Measurements from ENCODE around the gene PSG4.
A peak's percentile ranks its signal among the peaks of the same experiment; 100 is the strongest.
"Not testable (repeated sequence)": the region's sequence is repeated elsewhere in the genome, so short reads cannot be mapped to it uniquely, and the experiment has no call there.

PSG4 gene

DNA sequence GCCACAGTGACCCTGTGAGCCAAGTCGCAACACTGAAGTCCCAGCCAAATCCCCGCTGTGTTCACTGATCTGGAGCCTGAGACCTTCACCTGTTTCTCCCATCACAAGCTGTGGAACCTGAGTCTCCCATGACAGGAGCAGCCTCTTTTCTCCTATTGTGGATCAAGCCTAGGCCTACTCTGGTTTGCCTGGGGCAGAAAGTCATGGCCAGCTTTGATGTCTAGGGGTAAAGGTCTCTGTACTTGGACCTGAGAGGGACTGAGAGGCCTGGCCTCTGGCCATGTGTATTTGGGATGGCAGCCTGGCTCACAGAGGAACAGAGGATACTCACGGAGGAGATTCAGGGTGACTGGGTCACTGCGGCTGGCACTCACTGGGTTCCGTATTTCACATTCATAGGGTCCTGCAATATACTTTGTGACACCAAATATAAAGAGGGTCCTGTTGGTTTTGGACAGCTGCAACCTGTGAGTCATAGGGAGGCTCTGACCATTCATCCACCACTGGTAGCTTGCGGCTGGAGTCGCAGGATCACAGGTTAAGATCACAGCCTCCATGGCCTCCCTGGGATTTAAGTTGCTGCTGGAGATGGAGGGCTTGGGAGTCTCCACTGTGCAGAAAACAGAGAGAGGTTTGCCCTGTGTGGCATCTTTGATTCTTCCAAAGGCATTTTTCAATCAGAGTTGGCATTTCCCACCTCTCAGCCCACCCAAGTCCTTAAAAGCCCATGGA is 7.6 kb downstream of the PSG4 start:
- not testable (repeated sequence) for DNase-seq (ENCODE audit: low read depth)

DNA sequence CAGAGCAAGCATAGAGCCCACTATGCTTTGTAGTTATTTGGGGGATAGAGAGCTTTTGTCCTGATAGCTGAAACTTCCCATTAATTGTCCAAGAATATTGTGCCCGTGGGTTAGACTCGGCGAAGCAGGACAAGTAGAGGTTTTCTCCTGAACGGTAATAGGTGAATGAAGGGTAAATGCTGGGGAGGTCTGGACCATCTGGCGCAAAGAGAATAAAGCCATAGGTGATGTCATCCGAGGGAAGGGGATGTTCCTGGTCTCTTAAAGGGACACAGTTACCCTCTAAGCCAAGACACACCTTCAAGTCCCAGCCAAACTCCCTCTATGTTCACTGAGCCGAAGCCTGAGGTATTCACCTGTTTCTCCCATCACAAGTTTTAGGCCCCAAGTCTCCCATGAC is 11.0 kb downstream of the PSG4 start:
- DNase-seq (ENCODE audit: low read depth): not testable (repeated sequence)

DNA sequence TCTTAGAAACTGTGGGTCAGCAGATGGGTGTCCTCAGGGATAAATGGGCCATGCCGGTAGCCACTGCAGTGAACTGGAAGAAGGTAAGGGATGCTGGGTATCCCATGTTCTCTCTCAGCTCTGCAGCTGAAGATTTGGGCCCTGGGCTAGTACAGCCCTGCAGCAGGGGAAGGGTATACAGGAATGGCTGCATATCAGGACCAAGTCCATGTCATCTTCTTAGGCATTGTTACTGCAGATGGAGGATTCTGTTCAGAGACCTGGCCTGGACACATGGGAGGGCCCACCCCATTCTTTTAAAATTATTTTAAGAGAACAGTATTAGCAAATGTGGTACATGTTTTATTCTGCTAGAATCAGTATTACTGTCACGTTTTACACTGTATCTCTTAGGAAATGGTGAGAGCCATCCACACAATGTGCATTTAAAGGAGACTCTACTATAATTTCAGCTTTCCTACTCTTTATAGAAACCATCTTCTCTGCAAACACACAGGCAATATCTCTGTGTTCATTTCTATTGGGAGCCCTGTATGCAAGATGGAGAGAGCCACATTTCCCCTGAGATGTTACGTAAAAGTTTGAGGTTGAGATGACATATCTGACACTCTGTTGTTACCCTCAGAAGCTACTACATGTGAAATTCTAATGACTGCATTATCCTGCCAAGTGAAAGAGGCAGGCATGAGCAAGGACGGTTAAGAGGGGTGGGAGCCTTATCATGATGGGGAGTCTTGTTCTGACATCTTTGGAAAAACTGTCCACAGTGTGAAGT is 12.9 kb downstream of the PSG4 start:
- not testable (repeated sequence) for DNase-seq (ENCODE audit: low read depth)

DNA sequence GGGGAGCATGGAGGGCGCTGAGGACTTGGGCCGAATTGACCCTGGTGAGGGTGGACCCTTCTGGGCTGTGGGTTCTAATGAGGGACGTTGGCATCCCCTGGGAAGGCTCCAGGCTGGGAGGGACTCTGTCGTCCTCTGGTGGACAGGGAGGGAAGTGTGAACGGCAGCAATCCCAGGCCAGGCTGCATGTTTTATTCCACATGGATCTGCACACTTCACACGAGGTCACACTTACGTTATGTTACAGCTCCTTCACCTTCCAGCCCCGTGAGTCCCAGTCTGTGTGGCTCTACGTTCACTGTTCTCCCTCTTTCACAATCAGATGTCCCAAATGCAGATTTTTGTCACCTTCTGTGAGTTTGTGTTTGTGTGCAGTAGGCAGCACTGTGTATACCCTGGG is 17.3 kb downstream of the PSG4 start:
- not testable (repeated sequence) for DNase-seq (ENCODE audit: low read depth)

DNA sequence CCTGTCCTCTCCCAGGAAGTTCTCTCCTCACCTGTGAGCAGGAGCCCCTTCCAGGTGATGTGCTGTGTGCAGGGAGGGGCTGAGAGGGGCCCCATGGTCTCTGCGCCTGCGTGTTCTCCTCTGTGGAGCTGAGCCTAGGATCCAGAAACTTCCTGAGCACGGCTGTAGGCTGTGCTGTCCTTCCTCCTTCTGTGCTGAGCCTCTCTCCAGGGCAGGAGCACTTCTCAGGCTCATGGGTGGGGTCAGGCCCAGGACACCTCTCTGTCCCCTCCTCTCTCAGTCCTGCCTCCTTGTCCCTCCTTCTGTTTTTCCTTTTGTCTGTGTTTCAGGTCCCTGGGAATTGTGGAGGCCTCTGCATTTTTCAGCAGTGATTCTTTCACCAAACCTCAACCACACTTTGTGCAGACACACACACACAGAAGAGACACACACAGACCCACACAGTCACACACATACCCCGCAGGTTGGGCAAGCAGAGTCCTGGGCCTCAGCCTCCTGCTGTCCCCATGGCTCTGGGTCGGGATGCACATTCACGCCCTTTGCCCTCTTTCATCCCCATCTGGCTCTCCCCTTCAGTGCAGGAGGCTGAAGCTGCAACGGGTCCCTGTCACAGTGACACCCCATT is 19.0 kb downstream of the PSG4 start, which contains the start of gene PSG5:
Gene PSG5, minus strand, starts transcription at position 226 of the 625 bp plus-strand sequence. Its CDS starts 131 bp downstream, at position 95.
- peak; percentile 42 for DNase-seq (ENCODE audit: low read depth)

DNA sequence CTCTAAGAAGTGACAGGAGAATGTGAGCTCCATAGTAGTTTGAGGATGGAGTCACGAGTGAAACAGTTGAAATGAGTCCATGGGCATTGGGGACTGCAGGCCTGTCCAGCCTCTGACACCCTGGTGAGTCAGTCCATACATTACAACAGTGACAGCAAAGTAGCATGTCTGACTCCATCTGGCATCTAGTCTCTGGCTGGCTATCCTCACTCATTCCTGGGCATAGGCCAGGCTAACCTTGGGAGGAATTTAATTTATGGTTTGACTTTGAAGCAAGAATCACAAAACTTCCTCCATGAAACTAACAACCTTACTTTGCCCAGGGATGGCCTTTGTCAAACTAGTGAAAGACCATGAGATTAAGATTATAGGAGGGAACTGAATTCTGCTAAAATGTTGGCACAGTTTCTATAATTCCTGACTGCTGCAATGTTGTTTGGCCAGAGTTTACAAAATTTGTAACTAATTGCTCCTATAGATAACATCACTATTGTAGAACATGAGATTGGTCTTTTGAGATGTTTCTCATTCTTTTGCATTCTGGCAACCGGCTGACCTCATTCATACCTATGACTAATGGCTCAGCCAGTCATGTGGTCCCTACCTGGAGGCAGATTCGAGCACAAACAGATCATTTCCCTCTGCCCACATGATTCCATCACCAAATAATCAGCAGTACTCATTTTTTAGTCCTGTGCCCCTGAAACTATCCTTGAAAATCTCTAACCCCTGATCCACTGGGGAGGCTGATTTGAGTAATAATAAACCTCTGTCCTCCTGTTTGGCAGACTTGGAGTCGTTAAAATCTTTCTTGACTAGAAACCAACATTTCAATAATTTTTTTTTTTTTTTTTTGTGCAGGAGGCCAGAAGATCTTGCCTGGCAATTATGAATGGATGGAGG is 23.3 kb downstream of the PSG4 start:
- DNase-seq (ENCODE audit: low read depth): peak; percentile 91

DNA sequence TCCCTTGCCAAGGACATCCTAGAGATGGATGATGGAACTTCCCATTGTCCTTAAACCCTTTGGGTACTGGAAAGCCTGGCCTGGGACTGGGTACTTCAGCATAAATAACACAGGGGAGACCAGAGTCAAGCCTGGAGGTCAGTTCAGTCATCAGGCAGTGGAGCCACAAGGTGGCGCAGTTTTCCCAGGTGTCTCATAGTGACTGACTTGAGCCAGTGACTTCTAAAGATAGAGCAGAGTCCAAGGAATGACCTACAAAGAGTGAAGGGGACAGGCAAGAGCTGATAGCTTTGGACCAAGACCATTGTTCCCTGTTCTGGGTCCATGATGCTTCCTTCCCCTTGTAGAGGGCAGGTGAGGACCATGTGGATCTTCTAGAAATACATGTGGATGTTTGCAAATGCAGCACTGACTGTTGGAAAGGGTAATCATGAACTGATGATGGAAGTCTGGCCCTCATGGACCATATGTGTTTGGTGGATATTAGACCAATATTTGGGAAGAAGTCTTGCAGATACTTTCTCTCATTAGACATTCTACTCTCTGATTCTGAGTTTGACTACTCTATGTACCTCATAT is 25.8 kb downstream of the PSG4 start:
- DNase-seq (ENCODE audit: low read depth): not testable (repeated sequence)

DNA sequence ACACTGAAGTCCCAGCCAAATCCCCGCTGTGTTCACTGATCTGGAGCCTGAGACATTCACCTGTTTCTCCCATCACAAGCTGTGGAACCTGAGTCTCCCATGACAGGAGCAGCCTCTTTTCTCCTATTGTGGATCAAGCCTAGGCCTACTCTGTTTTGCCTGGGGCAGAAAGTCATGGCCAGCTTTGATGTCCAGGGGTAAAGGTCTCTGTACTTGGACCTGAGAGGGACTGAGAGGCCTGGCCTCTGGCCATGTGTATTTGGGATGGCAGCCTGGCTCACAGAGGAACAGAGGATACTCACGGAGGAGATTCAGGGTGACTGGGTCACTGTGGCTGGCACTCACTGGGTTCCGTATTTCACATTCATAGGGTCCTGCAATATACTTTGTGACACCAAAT is 26.9 kb downstream of the PSG4 start:
- not testable (repeated sequence) for DNase-seq (ENCODE audit: low read depth)

DNA sequence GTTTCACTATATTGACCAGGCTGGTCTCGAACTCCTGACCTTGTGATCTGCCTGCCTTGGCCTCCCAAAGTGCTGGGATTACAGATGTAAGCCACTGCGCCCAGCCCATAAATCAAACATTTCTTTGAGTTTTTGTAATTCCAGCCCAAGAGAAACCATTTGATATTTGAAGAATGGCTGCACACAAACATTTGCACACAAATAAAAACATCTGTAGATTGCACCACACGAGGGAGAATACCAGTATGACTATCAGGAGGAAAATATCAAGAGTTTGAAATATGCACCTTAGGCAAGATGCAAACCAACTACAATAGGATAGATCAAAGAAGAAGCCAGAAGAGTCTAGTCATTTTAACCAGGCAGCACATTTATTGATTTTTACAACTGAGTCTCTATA is 39.5 kb downstream of the PSG4 start:
- DNase-seq (ENCODE audit: low read depth): not testable (repeated sequence)

DNA sequence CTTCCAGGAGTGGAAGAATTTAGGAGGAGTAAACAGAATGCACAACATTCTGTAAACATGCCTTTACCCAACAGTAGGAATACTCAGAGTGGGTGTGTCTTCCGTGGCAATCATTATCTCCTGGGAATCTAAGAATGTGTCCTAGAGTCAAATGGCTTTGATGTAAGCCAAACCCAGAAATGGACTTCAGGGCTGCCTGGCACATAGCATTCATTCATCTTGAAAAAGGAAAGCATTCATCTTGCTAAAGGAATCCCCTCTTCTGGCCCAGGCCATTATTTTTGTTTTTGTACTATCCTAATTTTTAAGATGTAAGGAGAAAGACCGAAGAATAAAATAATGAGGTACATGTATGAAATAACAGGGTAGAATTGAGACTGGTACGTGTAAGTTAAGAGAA is 42.3 kb downstream of the PSG4 start:
- not testable (repeated sequence) for DNase-seq (ENCODE audit: low read depth)

DNA sequence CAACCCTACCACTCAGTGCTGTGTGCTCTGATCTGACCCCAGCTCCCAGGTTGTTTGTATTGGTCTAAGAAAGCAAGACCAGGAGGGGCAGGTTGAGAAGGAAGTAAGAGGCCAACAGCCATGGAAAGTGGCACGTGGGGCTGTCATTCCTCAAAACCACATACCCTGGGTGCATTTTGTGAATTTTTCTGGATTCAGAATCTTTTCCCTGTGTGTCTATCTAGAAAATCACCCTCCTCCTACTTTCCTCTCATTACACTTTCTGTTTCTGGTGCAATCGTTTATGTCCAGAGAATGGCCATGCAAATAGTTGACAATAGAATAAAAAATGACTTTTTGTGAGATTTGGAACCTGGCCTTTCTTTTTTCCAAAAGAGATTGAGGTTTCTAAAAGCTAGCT is 43.2 kb downstream of the PSG4 start:
- not testable (repeated sequence) for DNase-seq (ENCODE audit: low read depth)

DNA sequence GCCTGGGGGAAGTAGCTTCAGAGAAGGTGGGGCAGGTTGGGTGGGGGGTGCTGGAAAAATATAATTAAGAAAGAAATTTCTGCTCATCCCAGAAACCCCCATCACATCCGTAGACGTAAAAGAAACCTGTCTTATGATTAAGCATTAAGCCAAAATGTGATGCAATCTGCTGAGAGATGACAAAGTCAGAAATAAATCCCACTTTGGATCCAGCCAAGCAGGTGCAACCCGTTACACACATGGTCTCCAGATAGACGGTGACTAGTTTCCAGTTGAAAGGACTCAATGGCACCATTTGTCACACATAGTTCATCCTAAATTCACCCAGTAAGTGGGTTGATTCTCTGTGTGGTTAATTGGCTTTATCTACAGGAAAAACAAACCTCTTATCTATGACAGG is 53.2 kb downstream of the PSG4 start:
- no peak for DNase-seq (ENCODE audit: low read depth)

DNA sequence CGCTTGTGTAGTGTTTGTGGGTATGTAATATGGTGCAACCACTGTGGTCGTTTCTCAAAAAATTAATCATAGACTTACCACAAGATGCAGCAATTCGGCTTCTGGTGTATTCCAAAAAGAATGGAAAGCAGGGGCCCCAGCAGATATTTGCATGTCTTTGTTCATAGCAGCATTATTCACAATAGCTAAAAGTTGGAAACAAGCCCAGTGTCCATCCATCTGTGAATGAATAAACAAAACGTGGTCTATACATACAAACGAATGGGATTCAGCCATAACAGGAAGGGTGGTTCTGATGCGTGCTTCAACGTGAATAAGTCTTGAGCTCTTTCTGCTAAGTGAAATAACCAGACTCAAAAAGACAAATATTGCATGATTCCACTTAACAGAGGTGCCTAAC is 55.6 kb downstream of the PSG4 start:
- not testable (repeated sequence) for DNase-seq (ENCODE audit: low read depth)

DNA sequence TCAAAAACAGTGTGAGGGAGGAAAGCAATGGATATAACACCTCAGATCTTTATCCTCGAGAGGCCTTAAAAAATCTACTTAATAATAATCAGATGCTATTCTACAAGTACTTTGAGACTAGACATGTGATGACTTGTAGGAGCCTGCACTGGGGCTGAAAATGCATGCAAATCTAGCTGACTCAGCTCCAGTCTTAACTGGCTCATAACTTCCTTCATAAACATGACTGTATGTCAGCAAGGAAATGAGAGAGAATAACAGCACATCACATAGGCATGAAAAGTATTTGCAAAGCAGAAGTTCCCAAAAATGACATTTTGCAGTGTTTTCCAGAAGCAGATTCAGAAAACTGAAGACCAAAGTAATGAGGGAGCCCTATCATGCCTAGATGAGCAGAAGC is 57.2 kb downstream of the PSG4 start:
- peak; percentile 75 for DNase-seq (ENCODE audit: low read depth)

Data from GM04503 (cell line).